CD14-positive monocyte (primary cell): ENCODE results near the gene SCMH1. TPM values are rescaled to one million over a fixed set of nuclear protein-coding genes. Genes with fewer than 3 reads are reported as not detected.
A peak's percentile ranks its signal among the peaks of the same experiment; 100 is the strongest.

Experiments used
- DNase-seq, 3 donors: peaks; one replicate each; pipeline ENCODE4 v3.0.0-alpha.2; 2011 to 2022
- H2AFZ ChIP-seq: 2 replicates; pipeline ENCODE4 v1.6.0; 2012; ENCODE audit warnings: mild to moderate bottlenecking, low read depth, low read length, inconsistent platforms; ENCODE audit not compliant: insufficient read depth, poor library complexity, severe bottlenecking
- H3K27ac ChIP-seq, 2 donors: 1 replicate in 1 of 2; 2 replicates in 1 of 2; pipeline ENCODE4 v1.5.1; 2012 to 2013; ENCODE audit warnings: low read length in 2 of 2, control low read depth in 1 of 2, inconsistent platforms in 1 of 2, low read depth in 1 of 2, mild to moderate bottlenecking in 1 of 2
- H3K27me3 ChIP-seq, 2 donors: one replicate each; pipeline versions ENCODE4 v1.6.0 to v1.6.1; 2011 to 2013; ENCODE audit warnings: low read length in 2 of 2; ENCODE audit not compliant: control insufficient read depth in 2 of 2, insufficient read depth in 2 of 2
- H3K36me3 ChIP-seq, 2 donors: replicated peaks in 1 of 2; 1 replicate in 1 of 2; 2 replicates in 1 of 2; pipeline versions ENCODE4 v1.5.1 to v1.6.1; 2012 to 2013; ENCODE audit warnings: low read length in 2 of 2, control low read depth in 1 of 2, inconsistent platforms in 1 of 2, mild to moderate bottlenecking in 1 of 2; ENCODE audit not compliant: insufficient read depth in 2 of 2, control insufficient read depth in 1 of 2
- H3K4me1 ChIP-seq, 2 donors: 1 replicate in 1 of 2; 2 replicates in 1 of 2; pipeline versions ENCODE4 v1.5.1 to v1.6.1; 2012 to 2013; ENCODE audit warnings: low read length in 2 of 2, control low read depth in 1 of 2, inconsistent platforms in 1 of 2, mild to moderate bottlenecking in 1 of 2, moderate library complexity in 1 of 2; ENCODE audit not compliant: insufficient read depth in 2 of 2, control insufficient read depth in 1 of 2
- H3K4me2 ChIP-seq: replicated peaks from 2 replicates; pipeline ENCODE3; 2012; ENCODE audit warnings: low read length, moderate library complexity, mild to moderate bottlenecking; ENCODE audit not compliant: poor library complexity, severe bottlenecking; ENCODE audit errors: extremely low read depth
- H3K4me3 ChIP-seq, 3 experiments: fragments of 200-600 bp in 1 of 3; sonication (generic) in 1 of 3; replicated peaks in 1 of 3; 1 replicate in 2 of 3; 2 replicates in 1 of 3; pipeline ENCODE4 v1.5.1; 2011 to 2013; ENCODE audit warnings: low read length in 3 of 3, mild to moderate bottlenecking in 3 of 3, control low read depth in 2 of 3, low read depth in 2 of 3, inconsistent platforms in 1 of 3, moderate library complexity in 1 of 3
- H3K79me2 ChIP-seq: 2 replicates; pipeline ENCODE4 v1.6.0; 2012; ENCODE audit warnings: mild to moderate bottlenecking, control low read depth, inconsistent platforms, low read length, moderate library complexity; ENCODE audit not compliant: insufficient read depth
- H3K9ac ChIP-seq: 2 replicates; pipeline ENCODE4 v1.6.0; 2017; ENCODE audit warnings: low read length, mild to moderate bottlenecking; ENCODE audit not compliant: insufficient read depth, poor library complexity, severe bottlenecking
- H3K9me3 ChIP-seq, 2 donors: replicated peaks in 1 of 2; 1 replicate in 1 of 2; 2 replicates in 1 of 2; pipeline versions ENCODE4 v1.5.1 to v1.6.1; 2012 to 2013; ENCODE audit warnings: low read length in 2 of 2, control low read depth in 1 of 2; ENCODE audit not compliant: control insufficient read depth in 1 of 2, insufficient read depth in 1 of 2
- H4K20me1 ChIP-seq: 2 replicates; pipeline ENCODE4 v1.6.0; 2012; ENCODE audit warnings: mild to moderate bottlenecking, low read length, control low read depth, moderate library complexity; ENCODE audit not compliant: insufficient read depth
- H3K27ac Mint-ChIP-seq, 7 donors: one replicate each; pipeline ENCODE4 v1.8.0; 2020; ENCODE audit warnings: mild to moderate bottlenecking in 7 of 7, mixed read lengths in 7 of 7, moderate library complexity in 6 of 7, inconsistent platforms in 2 of 7
- H3K27me3 Mint-ChIP-seq, 3 donors: one replicate each; pipeline ENCODE4 v1.8.0; 2021 to 2022; ENCODE audit warnings: low read depth in 3 of 3, mild to moderate bottlenecking in 3 of 3, mixed read lengths in 3 of 3, moderate library complexity in 3 of 3, inconsistent platforms in 1 of 3
- H3K36me3 Mint-ChIP-seq, 2 donors: one replicate each; pipeline ENCODE4 v1.8.0; 2020; ENCODE audit warnings: mixed read lengths in 2 of 2, inconsistent platforms in 1 of 2, mild to moderate bottlenecking in 1 of 2
- H3K4me1 Mint-ChIP-seq: one replicate; pipeline ENCODE4 v1.8.0; 2020; ENCODE audit warnings: mild to moderate bottlenecking, mixed read lengths
- H3K4me3 Mint-ChIP-seq, 2 donors: one replicate each; pipeline ENCODE4 v1.8.0; 2020; ENCODE audit warnings: mild to moderate bottlenecking in 2 of 2, mixed read lengths in 2 of 2, moderate library complexity in 1 of 2
- H3K9me3 Mint-ChIP-seq, 7 donors: one replicate each; pipeline ENCODE4 v1.8.0; 2020 to 2022; ENCODE audit warnings: mixed read lengths in 7 of 7, mild to moderate bottlenecking in 6 of 7, moderate library complexity in 6 of 7, inconsistent platforms in 2 of 7
- CTCF ChIP-seq: fragments of 200-600 bp; IDR thresholded peaks from one replicate; pipeline ENCODE4 v1.8.0; 2022; ENCODE audit warnings: antibody characterized with exemption, mild to moderate bottlenecking
- WGBS: methylation state at CpG from one replicate; pipeline ENCODE4 v1.1.5; 2013; ENCODE audit warnings: missing lambda C conversion rate; ENCODE audit not compliant: insufficient coverage; 5-methylcytosine and 5-hydroxymethylcytosine counted together
- intact Hi-C, 2 donors: fragments of 100-400 bp; cut with micrococcal nuclease; formaldehyde crosslinking; loops; one replicate each; pipeline versions ENCODE4 v1.15.0 to v1.15.1; 2023
- polyA plus RNA-seq, 3 donors: library from polyadenylated mRNA; depleted of rRNA in 1 of 3; unstranded in 2 of 3; stranded (reverse) in 1 of 3; fragments of 300-500 nt in 2 of 3; fragments of >200 nt in 1 of 3; fragmentation: Illumina TruSeq in 2 of 3; gene quantifications; 1 replicate in 2 of 3; 2 replicates in 1 of 3; pipeline ENCODE4 v1.2.3, GENCODE V29; 2012 to 2021

SCMH1 gene
- polyA plus RNA-seq, 3 donors, result 0.66 to 12.7 (median 0.74) TPM

DNA sequence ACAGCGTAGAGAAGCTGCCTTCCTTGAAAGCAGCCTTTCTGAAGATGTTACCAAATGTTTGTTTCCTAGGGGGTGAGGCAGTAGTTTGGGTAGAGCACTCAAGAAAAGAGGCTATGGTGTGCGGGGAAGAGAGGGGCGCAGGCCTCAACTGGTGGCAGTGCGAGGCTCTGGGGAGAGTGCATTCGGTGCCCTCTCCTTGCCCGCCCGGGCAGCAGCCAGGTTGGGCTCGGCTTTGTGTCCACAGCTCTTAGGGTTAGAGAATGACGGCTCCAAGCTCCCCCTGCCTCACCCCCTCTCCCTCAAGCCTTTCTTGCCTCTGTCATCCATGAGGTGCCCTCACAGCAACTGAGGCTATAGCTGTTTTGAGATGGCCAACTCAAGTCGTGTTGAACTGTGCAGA, 219.7 kb downstream of the SCMH1 start:
- H3K4me3 ChIP-seq, result no peak overlapping the region
- H3K9ac ChIP-seq, result no peak overlapping the region
- no peaks in the 10 kb centered on the region for H3K79me2 ChIP-seq
- no peak overlapping the region for H2AFZ ChIP-seq
- no peaks in the 10 kb centered on the region for H3K9me3 Mint-ChIP-seq
- peaks cover 22 to 37% of the 10 kb centered on the region in 2 donors for H3K36me3 Mint-ChIP-seq
- no peak for TF ChIP-seq CTCF
- no peaks in the 10 kb centered on the region for H3K4me1 ChIP-seq
- H3K27ac Mint-ChIP-seq, result no peak overlapping the region
- no peaks in the 10 kb centered on the region for H3K27me3 ChIP-seq
- no peaks in the 10 kb centered on the region for H3K9me3 ChIP-seq
- H3K27me3 Mint-ChIP-seq, result no peaks in the 10 kb centered on the region
- H4K20me1 ChIP-seq, result no peaks in the 10 kb centered on the region
- H3K36me3 ChIP-seq, result peaks cover 6 to 46% of the 10 kb centered on the region in 2 donors
- no peak for DNase-seq
- 99% methylated on average over 4 of the region's 10 CpGs for WGBS
- no peaks in the 10 kb centered on the region for H3K4me1 Mint-ChIP-seq
- H3K4me3 Mint-ChIP-seq, result no peak overlapping the region
- H3K27ac ChIP-seq, result no peak overlapping the region
- intact Hi-C loops, result no loop called here
- no peak overlapping the region for H3K4me2 ChIP-seq

- no peaks in the 10 kb centered on the region for H4K20me1 ChIP-seq
- no peaks in the 10 kb centered on the region for H3K79me2 ChIP-seq
- intact Hi-C loops, result no loop called here
- H3K36me3 Mint-ChIP-seq, result peaks cover 24 to 39% of the 10 kb centered on the region in 2 donors
- H3K4me3 Mint-ChIP-seq, result no peak within 1 kb of the TSS
- H2AFZ ChIP-seq, result no peak within 1 kb of the TSS
- TF ChIP-seq CTCF, result no peak
- H3K27ac Mint-ChIP-seq, result peak within 1 kb of the TSS in 2 of 7 donors; percentile 13 to 70
- 84% methylated on average over 11 of the region's 12 CpGs for WGBS
- H3K4me1 ChIP-seq, result no peaks in the 10 kb centered on the region
- no peaks in the 10 kb centered on the region for H3K27me3 ChIP-seq
- no peaks in the 10 kb centered on the region for H3K4me1 Mint-ChIP-seq
- H3K4me2 ChIP-seq, result no peak within 1 kb of the TSS
- no peak within 1 kb of the TSS for H3K9ac ChIP-seq
- DNase-seq, result no peak
- no peaks in the 10 kb centered on the region for H3K9me3 ChIP-seq
- H3K27ac ChIP-seq, result no peak within 1 kb of the TSS
- peaks cover 9 to 46% of the 10 kb centered on the region in 2 donors for H3K36me3 ChIP-seq
- no peak within 1 kb of the TSS for H3K4me3 ChIP-seq
- H3K27me3 Mint-ChIP-seq, result no peaks in the 10 kb centered on the region
- no peaks in the 10 kb centered on the region for H3K9me3 Mint-ChIP-seq
Measured at GRCh38 chr1:41021526-41022308, 220.4 kb downstream of the SCMH1 start, which contains the start of gene SLFNL1. Gene SLFNL1 (minus strand): TSS chr1:41021725. CDS start chr1:41020660, 1,065 bp downstream.
